ENCODE measurements around the gene CNGA3.
"Not testable (repeated sequence)": the region's sequence is repeated elsewhere in the genome, so short reads cannot be mapped to it uniquely, and the experiment has no call there.

CNGA3 gene

GRCh38 chr2:98299211-98299905, 46.9 kb upstream of the CNGA3 start:
- TF ChIP-seq CTCF (conservative IDR thresholded peaks at IDR 0.05; ENCODE audit: low read length) (no peak), EZH2phosphoT487 (IDR thresholded peaks at IDR 0.05; ENCODE audit: borderline replicate concordance) (no peak)
- Histone ChIP-seq H3K27me3 (ENCODE audit: insufficient read depth, low read length, poor library complexity, severe bottlenecking) (no peaks in the 10 kb centered on the region), H2AFZ (ENCODE audit: low read length) (no peak overlapping the region), H3K4me2 (ENCODE audit: low read depth, low read length, poor library complexity, severe bottlenecking) (no peak overlapping the region), H3K9ac (ENCODE audit: low read depth, low read length, poor library complexity, severe bottlenecking) (no peak overlapping the region), H3K4me1 (ENCODE audit: insufficient read depth, low read length, poor library complexity, severe bottlenecking) (no peaks in the 10 kb centered on the region), H3K4me3 (ENCODE audit: low read length, poor library complexity, severe bottlenecking) (no peak overlapping the region), H3K9me2 (replicated peaks; ENCODE audit: low read depth, low read length) (no peaks in the 10 kb centered on the region), H3K9me3 (ENCODE audit: insufficient read depth, low read depth, low read length) (no peaks in the 10 kb centered on the region), H3F3A (ENCODE audit: low read depth) (no peaks in the 10 kb centered on the region), H3K79me2 (ENCODE audit: insufficient read depth, low read length) (no peaks in the 10 kb centered on the region), H3K36me3 (ENCODE audit: insufficient read depth, low read length) (no peaks in the 10 kb centered on the region), H4K20me1 (ENCODE audit: insufficient read depth, low read length, poor library complexity, severe bottlenecking) (no peaks in the 10 kb centered on the region)

- TF ChIP-seq EZH2phosphoT487 (IDR thresholded peaks at IDR 0.05; ENCODE audit: borderline replicate concordance) = no peak
- no peak for TF ChIP-seq CTCF (conservative IDR thresholded peaks at IDR 0.05; ENCODE audit: low read length)
- no peak overlapping the region for H3K4me3 ChIP-seq (ENCODE audit: low read length, poor library complexity, severe bottlenecking)
- H4K20me1 ChIP-seq (ENCODE audit: insufficient read depth, low read length, poor library complexity, severe bottlenecking) = no peaks in the 10 kb centered on the region
- no peak overlapping the region for H3K4me2 ChIP-seq (ENCODE audit: low read depth, low read length, poor library complexity, severe bottlenecking)
- no peak overlapping the region for H2AFZ ChIP-seq (ENCODE audit: low read length)
- H3K9ac ChIP-seq (ENCODE audit: low read depth, low read length, poor library complexity, severe bottlenecking) = no peak overlapping the region
- no peaks in the 10 kb centered on the region for H3F3A ChIP-seq (ENCODE audit: low read depth)
- no peaks in the 10 kb centered on the region for H3K9me3 ChIP-seq (ENCODE audit: insufficient read depth, low read depth, low read length)
- no peaks in the 10 kb centered on the region for H3K27me3 ChIP-seq (ENCODE audit: insufficient read depth, low read length, poor library complexity, severe bottlenecking)
- no peaks in the 10 kb centered on the region for H3K36me3 ChIP-seq (ENCODE audit: insufficient read depth, low read length)
- no peaks in the 10 kb centered on the region for H3K9me2 ChIP-seq (replicated peaks; ENCODE audit: low read depth, low read length)
- no peaks in the 10 kb centered on the region for H3K79me2 ChIP-seq (ENCODE audit: insufficient read depth, low read length)
- H3K4me1 ChIP-seq (ENCODE audit: insufficient read depth, low read length, poor library complexity, severe bottlenecking) = no peaks in the 10 kb centered on the region
Observed at GRCh38 chr2:98300141-98300874, 45.9 kb upstream of the CNGA3 start.

- no peaks in the 10 kb centered on the region for H3K4me1 ChIP-seq (ENCODE audit: insufficient read depth, low read length, poor library complexity, severe bottlenecking)
- no peaks in the 10 kb centered on the region for H3K36me3 ChIP-seq (ENCODE audit: insufficient read depth, low read length)
- no peak overlapping the region for H3K9ac ChIP-seq (ENCODE audit: low read depth, low read length, poor library complexity, severe bottlenecking)
- H2AFZ ChIP-seq (ENCODE audit: low read length) = no peak overlapping the region
- H3F3A ChIP-seq (ENCODE audit: low read depth) = no peaks in the 10 kb centered on the region
- no peaks in the 10 kb centered on the region for H4K20me1 ChIP-seq (ENCODE audit: insufficient read depth, low read length, poor library complexity, severe bottlenecking)
- TF ChIP-seq EZH2phosphoT487 (IDR thresholded peaks at IDR 0.05; ENCODE audit: borderline replicate concordance) = no peak
- TF ChIP-seq CTCF (conservative IDR thresholded peaks at IDR 0.05; ENCODE audit: low read length) = no peak
- H3K4me2 ChIP-seq (ENCODE audit: low read depth, low read length, poor library complexity, severe bottlenecking) = no peak overlapping the region
- H3K79me2 ChIP-seq (ENCODE audit: insufficient read depth, low read length) = no peaks in the 10 kb centered on the region
- no peaks in the 10 kb centered on the region for H3K9me2 ChIP-seq (replicated peaks; ENCODE audit: low read depth, low read length)
- H3K4me3 ChIP-seq (ENCODE audit: low read length, poor library complexity, severe bottlenecking) = no peak overlapping the region
- H3K9me3 ChIP-seq (ENCODE audit: insufficient read depth, low read depth, low read length) = no peaks in the 10 kb centered on the region
- no peaks in the 10 kb centered on the region for H3K27me3 ChIP-seq (ENCODE audit: insufficient read depth, low read length, poor library complexity, severe bottlenecking)
Observed at GRCh38 chr2:98301469-98301868, 44.8 kb upstream of the CNGA3 start.

GRCh38 chr2:98307131-98307696, 39.0 kb upstream of the CNGA3 start:
- not testable (repeated sequence) for H4K20me1 ChIP-seq (ENCODE audit: insufficient read depth, low read length, poor library complexity, severe bottlenecking); H3K27me3 ChIP-seq (ENCODE audit: insufficient read depth, low read length, poor library complexity, severe bottlenecking); H2AFZ ChIP-seq (ENCODE audit: low read length); H3K9me3 ChIP-seq (ENCODE audit: insufficient read depth, low read depth, low read length); H3K4me2 ChIP-seq (ENCODE audit: low read depth, low read length, poor library complexity, severe bottlenecking); H3K9ac ChIP-seq (ENCODE audit: low read depth, low read length, poor library complexity, severe bottlenecking); H3F3A ChIP-seq (ENCODE audit: low read depth); H3K36me3 ChIP-seq (ENCODE audit: insufficient read depth, low read length); H3K4me3 ChIP-seq (ENCODE audit: low read length, poor library complexity, severe bottlenecking); H3K4me1 ChIP-seq (ENCODE audit: insufficient read depth, low read length, poor library complexity, severe bottlenecking); H3K79me2 ChIP-seq (ENCODE audit: insufficient read depth, low read length); H3K9me2 ChIP-seq (replicated peaks; ENCODE audit: low read depth, low read length)
